Fibroblast of skin of right biceps (primary cell): ENCODE measurements around the gene RIPPLY3.
"Not testable (repeated sequence)": the region's sequence is repeated elsewhere in the genome, so short reads cannot be mapped to it uniquely, and the experiment has no call there.

ENCODE experiments used
- DNase-seq: peaks from one replicate; pipeline ENCODE4 v3.0.0-alpha.2; 2013

The RIPPLY3 gene

GRCh38 chr21:36981977-36982700 lies 24.4 kb upstream of the RIPPLY3 start:
- DNase-seq: no peak

- DNase-seq: no peak
These were observed 20.5 kb upstream of the RIPPLY3 start for GRCh38 chr21:36985751-36986594.

- no peak for DNase-seq
These were observed 18.7 kb upstream of the RIPPLY3 start for GRCh38 chr21:36987845-36988244.

GRCh38 chr21:36988536-36988935 lies 18.0 kb upstream of the RIPPLY3 start:
- no peak for DNase-seq

- not testable (repeated sequence) for DNase-seq
These were observed 17.3 kb upstream of the RIPPLY3 start for GRCh38 chr21:36989199-36989698.

- DNase-seq: peak; percentile 92
These were observed 16.6 kb upstream of the RIPPLY3 start for GRCh38 chr21:36989699-36990507.

- DNase-seq: no peak
These were observed 15.8 kb upstream of the RIPPLY3 start for GRCh38 chr21:36990508-36991205.

GRCh38 chr21:36992671-36993070 lies 13.8 kb upstream of the RIPPLY3 start:
- DNase-seq: no peak

GRCh38 chr21:36994501-36995158 lies 11.9 kb upstream of the RIPPLY3 start:
- peak; percentile 38 for DNase-seq

GRCh38 chr21:36995285-36995684 lies 11.2 kb upstream of the RIPPLY3 start:
- DNase-seq: not testable (repeated sequence)

- DNase-seq: no peak
These were observed 7.2 kb upstream of the RIPPLY3 start for GRCh38 chr21:36999131-36999898.

GRCh38 chr21:37000381-37000780 lies 6.1 kb upstream of the RIPPLY3 start:
- no peak for DNase-seq

- DNase-seq: peak; percentile 22
These were observed 5.1 kb upstream of the RIPPLY3 start for GRCh38 chr21:37001441-37001840.

- not testable (repeated sequence) for DNase-seq
These were observed 3.7 kb upstream of the RIPPLY3 start for GRCh38 chr21:37002851-37003250.

GRCh38 chr21:37003917-37004316 lies 2.6 kb upstream of the RIPPLY3 start:
- DNase-seq: not testable (repeated sequence)

GRCh38 chr21:37005548-37006485 lies 685 bp upstream of the RIPPLY3 start:
- DNase-seq: no peak

GRCh38 chr21:37008724-37009123 lies 2.2 kb downstream of the RIPPLY3 start:
- no peak for DNase-seq

GRCh38 chr21:37009740-37010341 lies 3.3 kb downstream of the RIPPLY3 start:
- peak; percentile 72 for DNase-seq

- no peak for DNase-seq
These were observed 11.6 kb downstream of the RIPPLY3 start for GRCh38 chr21:37017951-37018679.
